HL-60 (cell line): ENCODE measurements around the gene AMN.

ENCODE experiments used
- DNase-seq, 2 experiments: peaks; one replicate each; pipeline ENCODE4 v3.0.0-alpha.2; 2010 to 2020; ENCODE audit warnings: low read depth in 1 of 2, low spot score in 1 of 2
- H3K27ac ChIP-seq: fragments of 250-450 bp; sonication (Bioruptor Pico); replicated peaks from 2 replicates; pipeline ENCODE4 v1.5.1; 2020; ENCODE audit warnings: mild to moderate bottlenecking, moderate library complexity
- H3K27me3 ChIP-seq: fragments of 250-450 bp; sonication (Bioruptor Pico); 2 replicates; pipeline ENCODE4 v1.5.1; 2021; ENCODE audit warnings: mild to moderate bottlenecking, moderate library complexity; ENCODE audit not compliant: insufficient read depth, poor library complexity, severe bottlenecking
- H3K4me3 ChIP-seq: replicated peaks from 2 replicates; pipeline ENCODE4 v1.5.1; 2011; ENCODE audit warnings: mild to moderate bottlenecking, control low read depth, low read length; ENCODE audit not compliant: insufficient read depth
- GABPA ChIP-seq: IDR thresholded peaks from 2 replicates; pipeline ENCODE4 v1.6.1; 2012; ENCODE audit warnings: low read depth
- POLR2AphosphoS5 ChIP-seq: IDR thresholded peaks from 2 replicates; pipeline ENCODE4 v1.6.1; 2012; ENCODE audit warnings: low read depth
- SPI1 ChIP-seq: IDR thresholded peaks from 2 replicates; pipeline ENCODE4 v1.6.1; 2012; ENCODE audit warnings: low read depth, mild to moderate bottlenecking, borderline replicate concordance
- TF ChIP-seq, protein P1 (sequence below): IDR thresholded peaks from one replicate; pipeline ENCODE4 v1.5.1; 2011; ENCODE audit warnings: low read length, control low read depth, inconsistent platforms; ENCODE audit not compliant: insufficient read depth
- TF ChIP-seq, protein P2 (sequence below): IDR thresholded peaks from 2 replicates; pipeline ENCODE4 v1.6.1; 2012; ENCODE audit warnings: low read depth; ENCODE audit not compliant: insufficient replicate concordance

Gene AMN

DNA sequence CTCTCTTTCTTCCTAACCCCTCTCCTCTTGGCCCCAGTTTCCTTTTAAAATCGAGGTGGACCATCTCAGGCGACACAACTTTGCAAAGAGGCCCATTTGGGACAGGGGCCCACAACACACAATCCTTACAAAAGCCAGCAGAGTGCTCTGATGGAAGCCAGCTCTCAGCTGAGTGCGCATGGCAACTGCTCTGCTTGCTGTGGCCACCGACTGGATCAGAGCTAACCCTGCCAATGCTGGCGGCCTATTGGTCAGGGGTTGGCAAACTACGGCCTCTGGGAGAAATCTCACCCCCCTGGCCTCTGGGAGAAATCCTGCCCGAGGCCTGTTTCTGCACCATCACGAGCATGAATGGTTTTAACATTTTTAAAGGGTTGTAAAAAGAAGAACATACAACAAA, 55.0 kb downstream of the AMN start:
- no peak overlapping the region for H3K4me3 ChIP-seq
- no peak for TF ChIP-seq GABPA
- no peak for TF ChIP-seq POLR2AphosphoS5
- TF ChIP-seq, protein P1, sequence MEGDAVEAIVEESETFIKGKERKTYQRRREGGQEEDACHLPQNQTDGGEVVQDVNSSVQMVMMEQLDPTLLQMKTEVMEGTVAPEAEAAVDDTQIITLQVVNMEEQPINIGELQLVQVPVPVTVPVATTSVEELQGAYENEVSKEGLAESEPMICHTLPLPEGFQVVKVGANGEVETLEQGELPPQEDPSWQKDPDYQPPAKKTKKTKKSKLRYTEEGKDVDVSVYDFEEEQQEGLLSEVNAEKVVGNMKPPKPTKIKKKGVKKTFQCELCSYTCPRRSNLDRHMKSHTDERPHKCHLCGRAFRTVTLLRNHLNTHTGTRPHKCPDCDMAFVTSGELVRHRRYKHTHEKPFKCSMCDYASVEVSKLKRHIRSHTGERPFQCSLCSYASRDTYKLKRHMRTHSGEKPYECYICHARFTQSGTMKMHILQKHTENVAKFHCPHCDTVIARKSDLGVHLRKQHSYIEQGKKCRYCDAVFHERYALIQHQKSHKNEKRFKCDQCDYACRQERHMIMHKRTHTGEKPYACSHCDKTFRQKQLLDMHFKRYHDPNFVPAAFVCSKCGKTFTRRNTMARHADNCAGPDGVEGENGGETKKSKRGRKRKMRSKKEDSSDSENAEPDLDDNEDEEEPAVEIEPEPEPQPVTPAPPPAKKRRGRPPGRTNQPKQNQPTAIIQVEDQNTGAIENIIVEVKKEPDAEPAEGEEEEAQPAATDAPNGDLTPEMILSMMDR, result no peak
- TF ChIP-seq, protein P2, sequence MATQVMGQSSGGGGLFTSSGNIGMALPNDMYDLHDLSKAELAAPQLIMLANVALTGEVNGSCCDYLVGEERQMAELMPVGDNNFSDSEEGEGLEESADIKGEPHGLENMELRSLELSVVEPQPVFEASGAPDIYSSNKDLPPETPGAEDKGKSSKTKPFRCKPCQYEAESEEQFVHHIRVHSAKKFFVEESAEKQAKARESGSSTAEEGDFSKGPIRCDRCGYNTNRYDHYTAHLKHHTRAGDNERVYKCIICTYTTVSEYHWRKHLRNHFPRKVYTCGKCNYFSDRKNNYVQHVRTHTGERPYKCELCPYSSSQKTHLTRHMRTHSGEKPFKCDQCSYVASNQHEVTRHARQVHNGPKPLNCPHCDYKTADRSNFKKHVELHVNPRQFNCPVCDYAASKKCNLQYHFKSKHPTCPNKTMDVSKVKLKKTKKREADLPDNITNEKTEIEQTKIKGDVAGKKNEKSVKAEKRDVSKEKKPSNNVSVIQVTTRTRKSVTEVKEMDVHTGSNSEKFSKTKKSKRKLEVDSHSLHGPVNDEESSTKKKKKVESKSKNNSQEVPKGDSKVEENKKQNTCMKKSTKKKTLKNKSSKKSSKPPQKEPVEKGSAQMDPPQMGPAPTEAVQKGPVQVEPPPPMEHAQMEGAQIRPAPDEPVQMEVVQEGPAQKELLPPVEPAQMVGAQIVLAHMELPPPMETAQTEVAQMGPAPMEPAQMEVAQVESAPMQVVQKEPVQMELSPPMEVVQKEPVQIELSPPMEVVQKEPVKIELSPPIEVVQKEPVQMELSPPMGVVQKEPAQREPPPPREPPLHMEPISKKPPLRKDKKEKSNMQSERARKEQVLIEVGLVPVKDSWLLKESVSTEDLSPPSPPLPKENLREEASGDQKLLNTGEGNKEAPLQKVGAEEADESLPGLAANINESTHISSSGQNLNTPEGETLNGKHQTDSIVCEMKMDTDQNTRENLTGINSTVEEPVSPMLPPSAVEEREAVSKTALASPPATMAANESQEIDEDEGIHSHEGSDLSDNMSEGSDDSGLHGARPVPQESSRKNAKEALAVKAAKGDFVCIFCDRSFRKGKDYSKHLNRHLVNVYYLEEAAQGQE, result no peak
- no peak for TF ChIP-seq SPI1
- H3K27ac ChIP-seq, result no peak overlapping the region
- DNase-seq, result no peak
- peaks cover 2% of the 10 kb centered on the region for H3K27me3 ChIP-seq

DNA sequence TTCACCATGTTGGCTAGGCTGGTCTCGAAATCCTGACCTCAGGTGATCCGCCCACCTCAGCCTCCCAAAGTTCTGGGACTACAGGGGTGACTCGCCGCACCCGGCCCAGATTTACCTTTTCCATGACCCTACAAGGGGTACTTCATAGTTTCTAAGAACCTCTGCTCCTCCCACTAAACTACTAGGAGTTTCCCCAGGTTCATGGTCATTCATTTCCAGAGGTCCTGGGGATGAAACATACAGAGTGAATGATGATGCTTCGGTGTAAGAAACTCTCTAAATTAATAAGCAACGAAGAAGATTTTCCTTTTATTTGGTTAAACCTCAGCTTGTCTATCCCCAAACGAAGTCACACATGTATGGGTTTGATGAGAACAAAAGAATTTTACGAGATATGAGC, 56.9 kb downstream of the AMN start:
- Histone ChIP-seq H3K27ac (no peak overlapping the region), H3K27me3 (peaks cover 2% of the 10 kb centered on the region), H3K4me3 (no peak overlapping the region)
- no peak for DNase-seq
- TF ChIP-seq POLR2AphosphoS5, result no peak

DNA sequence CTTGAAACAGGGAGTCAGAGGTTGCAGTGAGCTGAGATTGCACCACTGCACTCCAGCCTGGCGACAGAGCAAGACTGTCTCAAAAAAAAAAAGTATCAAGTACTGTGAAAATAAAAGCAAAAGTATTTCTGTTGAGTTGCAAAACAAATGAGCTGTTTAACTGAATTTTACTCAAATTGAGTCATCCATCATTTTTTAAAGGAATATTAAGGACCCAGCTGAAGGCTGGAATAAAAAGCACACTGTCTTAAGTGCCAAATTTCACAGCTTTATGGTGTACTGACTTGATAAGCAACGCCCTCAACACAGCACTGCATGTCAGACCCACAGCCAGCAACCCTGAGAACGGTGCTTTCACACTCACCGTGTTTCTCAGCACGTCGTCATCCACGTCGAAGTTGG, 57.9 kb downstream of the AMN start:
- no peak for DNase-seq
- peaks cover 2% of the 10 kb centered on the region for H3K27me3 ChIP-seq
- no peak overlapping the region for H3K27ac ChIP-seq
- H3K4me3 ChIP-seq, result no peak overlapping the region
- TF ChIP-seq, protein P2, result no peak
- TF ChIP-seq, protein P1, result no peak
- no peak for TF ChIP-seq GABPA
- no peak for TF ChIP-seq POLR2AphosphoS5
- TF ChIP-seq SPI1, result no peak
